Lower leg skin (tissue), 4 donors: ENCODE results near the gene TP73. TPM values are rescaled to one million over a fixed set of nuclear protein-coding genes. Genes with fewer than 3 reads are reported as not detected.

Source experiments
- DNase-seq, 2 donors: peaks; one replicate each; pipeline ENCODE4 v3.0.0-alpha.2; 2019; ENCODE audit warnings: low spot score in 2 of 2
- H3K4me3 ChIP-seq: fragments of 200-600 bp; sonication (generic); 2 replicates; pipeline ENCODE4 v1.5.1; 2017; ENCODE audit warnings: mild to moderate bottlenecking, low read depth; ENCODE audit not compliant: poor library complexity, severe bottlenecking
- CTCF ChIP-seq, 3 donors: fragments of 450-650 bp; IDR thresholded peaks; one replicate each; pipeline ENCODE4 v1.5.1; 2016; ENCODE audit warnings: antibody characterized with exemption in 3 of 3, mild to moderate bottlenecking in 3 of 3, moderate library complexity in 2 of 3
- POLR2A ChIP-seq, 2 donors: fragments of 450-650 bp; IDR thresholded peaks; one replicate each; pipeline ENCODE4 v1.6.1; 2016 to 2017; ENCODE audit warnings: antibody characterized with exemption in 2 of 2, mild to moderate bottlenecking in 1 of 2, moderate library complexity in 1 of 2
- WGBS, 2 donors: methylation state at CpG; one replicate each; pipeline ENCODE4 v1.1.5; 2018; 5-methylcytosine and 5-hydroxymethylcytosine counted together
- intact Hi-C: fragments of 100-400 bp; cut with DNase I; formaldehyde crosslinking; loops from one replicate; pipeline ENCODE4 v1.15.0; 2023; ENCODE audit warnings: low total_unique reads
- total RNA-seq, 4 donors: library from RNA; depleted of rRNA; stranded (reverse); fragments of >200 nt; gene quantifications; one replicate each; pipeline ENCODE4 v1.1.0, GENCODE V29; 2016

Gene TP73
- total RNA-seq, result 10 to 100 TPM in 2 of 4 donors, 1 to 10 TPM in 2; 5.8 to 23.6 (median 11.0) TPM

GRCh38 chr1:3651930-3652547 is at the start of gene TP73:
TSS of gene TP73 (plus strand) at chr1:3652516. CDS start at chr1:3682366, 29,850 bp downstream.
- TF ChIP-seq POLR2A (IDR thresholded peaks at IDR 0.05) (no peak), CTCF (IDR thresholded peaks at IDR 0.05) (no peak)
- intact Hi-C loops, result no loop called here
- DNase-seq, result no peak
- 0 to 2% methylated on average over 1 to 58 of the region's 80 CpGs for WGBS, 2 donors
- H3K4me3 ChIP-seq, result no peak within 1 kb of the TSS

- H3K4me3 ChIP-seq, result no peak overlapping the region
- intact Hi-C loops, result no loop called here
- TF ChIP-seq CTCF (IDR thresholded peaks at IDR 0.05) (no peak), POLR2A (IDR thresholded peaks at IDR 0.05) (no peak)
- no peak for DNase-seq
- 89 to 94% methylated on average over 7 to 11 of the region's 11 CpGs for WGBS, 2 donors
These were observed 49.2 kb upstream of the TP73 start for GRCh38 chr1:3603156-3603555.

- WGBS, 2 donors, result 79 to 84% methylated on average over 19 to 28 of the region's 29 CpGs
- DNase-seq, result no peak
- no peak for TF ChIP-seq POLR2A (IDR thresholded peaks at IDR 0.05)
- intact Hi-C loops, result no loop called here
- H3K4me3 ChIP-seq, result no peak overlapping the region
These were observed 48.5 kb upstream of the TP73 start for GRCh38 chr1:3603571-3604467.

- no peak for TF ChIP-seq POLR2A (IDR thresholded peaks at IDR 0.05)
- TF ChIP-seq CTCF (IDR thresholded peaks at IDR 0.05), result no peak
- intact Hi-C loops, result no loop called here
- WGBS, 2 donors, result 91 to 94% methylated on average over 8 of the region's 8 CpGs
These were observed 47.8 kb upstream of the TP73 start for GRCh38 chr1:3604468-3604974.

GRCh38 chr1:3604997-3605823 is 47.1 kb upstream of the TP73 start:
- WGBS, 2 donors, result 82 to 97% methylated on average over 7 of the region's 7 CpGs
- intact Hi-C loops, result no loop called here
- TF ChIP-seq CTCF (IDR thresholded peaks at IDR 0.05), result no peak
- no peak for TF ChIP-seq POLR2A (IDR thresholded peaks at IDR 0.05)
- H3K4me3 ChIP-seq, result no peak overlapping the region
- no peak for DNase-seq

More at GRCh38 chr1:3604468-3604974, 47.8 kb upstream of the TP73 start:
- DNase-seq, result no peak
- no peak overlapping the region for H3K4me3 ChIP-seq
